ENCODE data around the gene DHCR7.

- no peak for TF ChIP-seq CTCF (IDR thresholded peaks at IDR 0.05 in 4 of 5, conservative IDR thresholded peaks at IDR 0.05 in 1 of 5)
- no peak for TF ChIP-seq POLR2A (IDR thresholded peaks at IDR 0.05)
Observed at GRCh38 chr11:71474141-71474770, 26.1 kb upstream of the DHCR7 start.
